Esophagus muscularis mucosa (tissue), 4 donors: Measurements from ENCODE around the gene DOK6. TPM values are rescaled to one million over a fixed set of nuclear protein-coding genes. Genes with fewer than 3 reads are reported as not detected.
"Not testable (repeated sequence)": the region's sequence is repeated elsewhere in the genome, so short reads cannot be mapped to it uniquely, and the experiment has no call there.

Experiments used
- DNase-seq: peaks from one replicate; pipeline ENCODE4 v3.0.0-alpha.2; 2017; ENCODE audit errors: extremely low spot score
- H3K27ac ChIP-seq, 4 donors: fragments of 200-600 bp; sonication (generic); replicated peaks in 1 of 4; 1 replicate in 3 of 4; 2 replicates in 1 of 4; pipeline ENCODE4 v1.5.1; 2016 to 2019; ENCODE audit warnings: mild to moderate bottlenecking in 1 of 4
- H3K27me3 ChIP-seq, 4 donors: fragments of 200-600 bp; sonication (generic); one replicate each; pipeline versions ENCODE4 v1.5.1 to v1.6.0; 2016 to 2019
- H3K36me3 ChIP-seq, 4 donors: fragments of 200-600 bp; sonication (generic); one replicate each; pipeline ENCODE4 v1.5.1; 2016 to 2019
- H3K4me1 ChIP-seq, 4 donors: fragments of 200-600 bp; sonication (generic); one replicate each; pipeline ENCODE4 v1.5.1; 2016 to 2019
- H3K4me3 ChIP-seq, 4 donors: fragments of 200-600 bp; sonication (generic); 1 replicate in 2 of 4; 2 replicates in 2 of 4; pipeline ENCODE4 v1.5.1; 2016 to 2019; ENCODE audit warnings: mild to moderate bottlenecking in 4 of 4, moderate library complexity in 1 of 4
- H3K9me3 ChIP-seq, 4 donors: fragments of 200-600 bp; sonication (generic); 1 replicate in 3 of 4; 2 replicates in 1 of 4; pipeline ENCODE4 v1.5.1; 2016 to 2019
- EP300 ChIP-seq: sonication (generic); formaldehyde crosslinking; IDR thresholded peaks from one replicate; pipeline ENCODE4 v1.6.1; 2017; ENCODE audit warnings: antibody characterized with exemption
- POLR2A ChIP-seq: fragments of 450-650 bp; IDR thresholded peaks from one replicate; pipeline ENCODE4 v1.6.1; 2017; ENCODE audit warnings: antibody characterized with exemption, moderate library complexity, mild to moderate bottlenecking, low read depth
- POLR2AphosphoS5 ChIP-seq, 2 donors: sonication (generic); formaldehyde crosslinking; IDR thresholded peaks; one replicate each; pipeline ENCODE4 v1.6.1; 2017; ENCODE audit warnings: antibody characterized with exemption in 2 of 2
- WGBS: methylation state at CpG from one replicate; pipeline ENCODE4 v1.1.5; 2018; 5-methylcytosine and 5-hydroxymethylcytosine counted together
- intact Hi-C: fragments of 100-400 bp; cut with DNase I; formaldehyde crosslinking; loops from one replicate; pipeline ENCODE4 v1.15.1; 2023
- total RNA-seq, 4 donors: library from RNA; depleted of rRNA; stranded (reverse); fragments of >200 nt; gene quantifications; one replicate each; pipeline versions ENCODE4 v1.1.0 to v1.2.1, GENCODE V29; 2016
- TF ChIP-seq, protein P1 (sequence below), 3 experiments: fragments of 200-600 bp in 2 of 3; fragments of 450-650 bp in 1 of 3; sonication (generic) in 2 of 3; IDR thresholded peaks; one replicate each; pipeline ENCODE4 v1.5.1; 2017 to 2019; ENCODE audit warnings: antibody characterized with exemption in 3 of 3, mild to moderate bottlenecking in 2 of 3, moderate library complexity in 1 of 3

The DOK6 gene
- total RNA-seq, 4 donors from 2014 or later = 0.83 to 4.1 (median 1.9) TPM

DNA sequence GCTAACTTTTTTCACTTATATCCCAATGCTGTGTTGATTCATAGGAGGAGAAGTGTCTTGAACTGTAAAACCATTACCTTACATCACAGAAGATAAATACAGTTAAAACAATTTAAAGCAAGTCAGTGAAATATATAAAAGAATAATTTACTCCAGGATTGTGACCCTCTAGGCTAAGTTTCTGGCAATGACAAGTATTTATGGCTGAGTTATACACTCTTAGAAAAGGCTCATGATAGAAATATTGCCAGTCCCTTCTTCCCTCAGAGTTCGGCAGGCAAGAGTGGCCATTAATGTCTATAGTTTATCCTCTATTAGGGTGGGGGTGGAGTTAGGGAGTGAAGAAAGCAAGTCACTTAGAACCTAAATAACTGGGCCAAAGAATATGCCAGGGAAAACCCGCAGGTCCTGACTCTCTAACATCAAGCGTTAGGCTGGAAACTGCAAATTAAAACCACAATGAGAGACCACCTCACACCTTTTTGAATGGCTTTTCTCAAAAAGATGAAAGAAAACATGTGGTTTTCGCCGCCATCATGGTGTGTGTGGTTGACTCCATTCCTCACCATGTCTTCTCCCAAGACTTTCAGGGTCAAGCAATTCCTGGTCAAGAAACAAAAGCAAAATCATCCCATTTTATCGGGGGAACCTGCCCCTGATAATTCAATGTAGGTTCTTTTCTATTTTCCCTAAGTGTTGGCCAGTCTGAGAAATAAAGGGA is 477.7 kb downstream of the DOK6 start:
- Histone ChIP-seq H3K27ac (no peak overlapping the region), H3K4me1 (peaks cover 0 to 1% (median 0%) of the 10 kb centered on the region in 4 donors), H3K4me3 (no peak overlapping the region), H3K27me3 (no peaks in the 10 kb centered on the region), H3K36me3 (no peaks in the 10 kb centered on the region), H3K9me3 (no peaks in the 10 kb centered on the region)
- 77% methylated on average over 6 of the region's 6 CpGs for WGBS
- TF ChIP-seq, protein P1, sequence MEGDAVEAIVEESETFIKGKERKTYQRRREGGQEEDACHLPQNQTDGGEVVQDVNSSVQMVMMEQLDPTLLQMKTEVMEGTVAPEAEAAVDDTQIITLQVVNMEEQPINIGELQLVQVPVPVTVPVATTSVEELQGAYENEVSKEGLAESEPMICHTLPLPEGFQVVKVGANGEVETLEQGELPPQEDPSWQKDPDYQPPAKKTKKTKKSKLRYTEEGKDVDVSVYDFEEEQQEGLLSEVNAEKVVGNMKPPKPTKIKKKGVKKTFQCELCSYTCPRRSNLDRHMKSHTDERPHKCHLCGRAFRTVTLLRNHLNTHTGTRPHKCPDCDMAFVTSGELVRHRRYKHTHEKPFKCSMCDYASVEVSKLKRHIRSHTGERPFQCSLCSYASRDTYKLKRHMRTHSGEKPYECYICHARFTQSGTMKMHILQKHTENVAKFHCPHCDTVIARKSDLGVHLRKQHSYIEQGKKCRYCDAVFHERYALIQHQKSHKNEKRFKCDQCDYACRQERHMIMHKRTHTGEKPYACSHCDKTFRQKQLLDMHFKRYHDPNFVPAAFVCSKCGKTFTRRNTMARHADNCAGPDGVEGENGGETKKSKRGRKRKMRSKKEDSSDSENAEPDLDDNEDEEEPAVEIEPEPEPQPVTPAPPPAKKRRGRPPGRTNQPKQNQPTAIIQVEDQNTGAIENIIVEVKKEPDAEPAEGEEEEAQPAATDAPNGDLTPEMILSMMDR (IDR thresholded peaks at IDR 0.05) = no peak
- TF ChIP-seq POLR2A (no peak), POLR2AphosphoS5 (IDR thresholded peaks at IDR 0.05) (no peak), EP300 (no peak)
- DNase-seq = no peak
- intact Hi-C loops = no loop called here

DNA sequence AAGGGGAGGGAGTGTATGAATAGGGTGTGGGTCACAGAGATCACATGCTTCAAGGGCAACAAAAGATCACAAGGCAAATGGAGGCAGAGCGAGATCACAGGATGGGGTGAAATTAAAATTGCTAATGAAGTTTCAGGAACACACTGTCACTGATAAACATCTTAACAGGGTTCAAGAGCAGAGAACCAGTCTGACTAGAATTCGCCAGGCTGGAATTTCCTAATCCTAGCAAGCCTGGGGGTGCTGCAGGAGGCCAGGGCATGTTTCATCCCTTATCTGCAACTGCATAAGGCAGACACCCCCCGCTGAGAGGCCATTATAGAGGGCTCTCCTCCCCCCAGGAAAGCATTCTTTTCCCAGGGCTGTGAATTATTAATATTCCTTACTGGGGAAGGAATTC is 478.4 kb downstream of the DOK6 start:
- H3K9me3 ChIP-seq, H3K27ac ChIP-seq, H3K36me3 ChIP-seq, H3K27me3 ChIP-seq, H3K4me3 ChIP-seq, intact Hi-C loops, H3K4me1 ChIP-seq, DNase-seq: not testable (repeated sequence)
- WGBS = 76% methylated on average over 3 of the region's 3 CpGs

DNA sequence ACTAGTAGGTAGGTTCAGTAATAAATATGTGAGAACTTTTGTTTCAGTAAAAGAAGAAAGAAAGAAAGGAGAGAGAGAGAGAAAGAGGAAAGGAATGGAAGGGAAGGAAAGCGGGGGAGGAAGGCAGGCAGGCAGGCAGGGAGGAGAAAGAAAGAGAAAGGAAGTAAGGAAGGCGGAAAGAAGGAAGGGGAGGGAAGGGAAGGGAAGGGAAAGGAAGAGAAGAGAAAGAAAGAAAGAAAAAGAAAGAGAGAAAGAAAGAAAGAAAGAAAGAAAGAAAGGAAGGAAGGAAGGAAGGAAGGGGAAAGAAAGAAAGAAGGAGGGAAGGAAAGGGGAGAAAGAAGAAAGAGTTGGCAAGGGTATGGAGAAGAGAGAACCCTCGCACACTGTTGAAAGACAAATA is 479.4 kb downstream of the DOK6 start:
- no peak for DNase-seq
- Histone ChIP-seq H3K36me3 (no peaks in the 10 kb centered on the region), H3K4me1 (peaks cover 0 to 11% (median 8%) of the 10 kb centered on the region in 4 donors), H3K9me3 (no peaks in the 10 kb centered on the region), H3K27ac (no peak overlapping the region), H3K27me3 (no peaks in the 10 kb centered on the region), H3K4me3 (no peak overlapping the region)
- 97% methylated on average over 3 of the region's 3 CpGs for WGBS
- TF ChIP-seq POLR2AphosphoS5 (IDR thresholded peaks at IDR 0.05) (no peak), EP300 (no peak), POLR2A (no peak)
- TF ChIP-seq, protein P1 (IDR thresholded peaks at IDR 0.05) = no peak
- intact Hi-C loops = no loop called here

DNA sequence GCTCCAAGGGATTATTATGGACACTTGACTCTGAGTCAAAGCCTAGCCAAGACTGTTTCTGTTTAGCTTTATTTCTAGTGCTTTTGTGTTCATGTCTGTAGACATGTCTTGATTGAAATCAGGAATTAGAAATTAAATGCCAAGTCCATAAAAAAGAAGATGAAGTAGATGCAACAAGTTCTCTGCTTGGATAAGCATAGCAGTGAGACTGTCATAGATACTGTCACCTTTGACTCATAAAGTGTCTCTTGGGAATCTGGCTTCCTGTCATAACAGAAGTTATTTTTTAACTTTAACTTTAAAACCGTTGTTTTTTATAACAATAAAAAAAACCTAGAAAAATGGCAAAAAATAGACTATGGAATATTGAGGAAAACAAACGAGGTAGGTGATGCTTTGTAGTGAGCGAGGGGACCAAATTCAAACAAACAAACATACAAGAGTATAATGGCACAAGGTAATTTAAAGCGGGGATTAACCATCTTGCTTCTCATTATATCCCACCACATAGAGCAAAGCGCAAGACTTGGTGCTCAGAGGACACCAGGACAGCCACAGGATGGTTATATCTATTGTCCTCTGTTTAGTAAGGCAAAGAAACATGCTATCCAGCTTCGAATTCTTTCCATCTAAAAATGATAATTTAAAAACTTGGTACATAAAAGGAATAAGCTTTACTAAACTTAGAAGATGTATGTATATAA is 482.4 kb downstream of the DOK6 start:
- H3K36me3 ChIP-seq = no peaks in the 10 kb centered on the region
- H3K27ac ChIP-seq = no peak overlapping the region
- no peak overlapping the region for H3K4me3 ChIP-seq
- no peak for DNase-seq
- H3K27me3 ChIP-seq = no peaks in the 10 kb centered on the region
- H3K4me1 ChIP-seq = peaks cover 0 to 11% (median 8%) of the 10 kb centered on the region in 4 donors
- 86% methylated on average over 6 of the region's 6 CpGs for WGBS
- TF ChIP-seq EP300 (no peak), POLR2A (no peak), POLR2AphosphoS5 (IDR thresholded peaks at IDR 0.05) (no peak)
- TF ChIP-seq, protein P1 (IDR thresholded peaks at IDR 0.05) = no peak
- intact Hi-C loops = no loop called here
- H3K9me3 ChIP-seq = no peaks in the 10 kb centered on the region

DNA sequence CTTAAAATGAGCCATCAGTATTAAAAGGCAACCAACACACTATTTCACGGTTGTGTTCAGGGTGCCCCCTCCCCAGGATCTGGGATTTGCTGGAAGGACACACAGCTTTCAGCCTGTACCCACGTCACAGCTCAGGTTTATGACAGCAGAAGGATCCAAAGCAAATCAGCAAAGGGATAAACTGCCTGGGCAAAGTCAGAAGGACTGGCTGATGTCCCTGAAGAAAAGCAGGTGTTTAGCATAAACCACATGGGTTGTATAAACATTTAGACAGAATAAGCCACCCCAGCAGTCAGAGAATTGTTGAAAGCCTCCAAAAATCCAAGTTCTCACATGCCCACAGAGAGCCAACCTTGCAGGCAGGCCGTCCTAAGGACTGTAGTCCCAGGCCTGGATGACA is 483.1 kb downstream of the DOK6 start:
- Histone ChIP-seq H3K9me3 (no peaks in the 10 kb centered on the region), H3K36me3 (no peaks in the 10 kb centered on the region), H3K4me3 (no peak overlapping the region), H3K4me1 (peaks cover 0 to 11% (median 8%) of the 10 kb centered on the region in 4 donors), H3K27ac (no peak overlapping the region), H3K27me3 (no peaks in the 10 kb centered on the region)
- no peak for DNase-seq
- intact Hi-C loops = no loop called here
- WGBS = 21% methylated on average over 2 of the region's 3 CpGs
- TF ChIP-seq, protein P1 (IDR thresholded peaks at IDR 0.05) = no peak
- TF ChIP-seq POLR2A (no peak), POLR2AphosphoS5 (IDR thresholded peaks at IDR 0.05) (no peak), EP300 (no peak)
